HUES48 (cell line): ENCODE measurements around the gene SNRNP70.

Source experiments
- H3K27ac ChIP-seq: one replicate; pipeline ENCODE4 v1.7.0; 2013; ENCODE audit warnings: low read depth, low read length, inconsistent platforms
- H3K27me3 ChIP-seq: 2 replicates; pipeline ENCODE4 v1.6.1; 2013; ENCODE audit warnings: mild to moderate bottlenecking, low read length; ENCODE audit not compliant: control insufficient read depth, insufficient read depth
- H3K36me3 ChIP-seq: 2 replicates; pipeline ENCODE4 v1.6.1; 2013; ENCODE audit warnings: low read length; ENCODE audit not compliant: control insufficient read depth, insufficient read depth
- H3K4me1 ChIP-seq: 2 replicates; pipeline ENCODE4 v1.6.1; 2013; ENCODE audit warnings: mild to moderate bottlenecking, low read length; ENCODE audit not compliant: control insufficient read depth, insufficient read depth
- H3K4me3 ChIP-seq: 2 replicates; pipeline ENCODE4 v1.5.1; 2013; ENCODE audit warnings: mild to moderate bottlenecking, low read depth, low read length
- H3K9ac ChIP-seq: 2 replicates; pipeline ENCODE4 v1.6.1; 2013; ENCODE audit warnings: mild to moderate bottlenecking, low read depth, low read length, moderate library complexity
- H3K9me3 ChIP-seq: 2 replicates; pipeline ENCODE4 v1.6.1; 2013; ENCODE audit warnings: low read length; ENCODE audit not compliant: control insufficient read depth, insufficient read depth

SNRNP70 gene

GRCh38 chr19:49106648-49107135 is 21.4 kb downstream of the SNRNP70 start:
- Histone ChIP-seq H3K4me1 (no peaks in the 10 kb centered on the region), H3K27ac (peak overlapping the region; percentile 57), H3K27me3 (no peaks in the 10 kb centered on the region), H3K9me3 (no peaks in the 10 kb centered on the region), H3K4me3 (no peak overlapping the region), H3K9ac (no peak overlapping the region), H3K36me3 (peaks cover 76% of the 10 kb centered on the region)

GRCh38 chr19:49107625-49108459 is 22.6 kb downstream of the SNRNP70 start:
- Histone ChIP-seq H3K27me3 (no peaks in the 10 kb centered on the region), H3K36me3 (peaks cover 67% of the 10 kb centered on the region), H3K27ac (peak overlapping the region; percentile 42), H3K4me3 (no peak overlapping the region), H3K9ac (no peak overlapping the region), H3K4me1 (no peaks in the 10 kb centered on the region), H3K9me3 (no peaks in the 10 kb centered on the region)

GRCh38 chr19:49109051-49109450 is 23.8 kb downstream of the SNRNP70 start:
- H3K27me3 ChIP-seq, result no peaks in the 10 kb centered on the region
- no peak overlapping the region for H3K9ac ChIP-seq
- H3K4me1 ChIP-seq, result no peaks in the 10 kb centered on the region
- H3K9me3 ChIP-seq, result no peaks in the 10 kb centered on the region
- peak overlapping the region; percentile 42 for H3K27ac ChIP-seq
- H3K4me3 ChIP-seq, result no peak overlapping the region
- H3K36me3 ChIP-seq, result peaks cover 56% of the 10 kb centered on the region

- Histone ChIP-seq H3K9ac (no peak overlapping the region), H3K4me3 (no peak overlapping the region), H3K36me3 (peaks cover 49% of the 10 kb centered on the region), H3K27me3 (no peaks in the 10 kb centered on the region), H3K27ac (no peak overlapping the region), H3K4me1 (no peaks in the 10 kb centered on the region), H3K9me3 (no peaks in the 10 kb centered on the region)
These were observed 24.4 kb downstream of the SNRNP70 start for GRCh38 chr19:49109569-49110233.

GRCh38 chr19:49110567-49110966 is 25.3 kb downstream of the SNRNP70 start:
- H3K9ac ChIP-seq, result no peak overlapping the region
- peaks cover 4% of the 10 kb centered on the region for H3K27me3 ChIP-seq
- H3K4me3 ChIP-seq, result no peak overlapping the region
- no peaks in the 10 kb centered on the region for H3K4me1 ChIP-seq
- no peaks in the 10 kb centered on the region for H3K9me3 ChIP-seq
- H3K27ac ChIP-seq, result no peak overlapping the region
- peaks cover 42% of the 10 kb centered on the region for H3K36me3 ChIP-seq

GRCh38 chr19:49111218-49111998 is 26.2 kb downstream of the SNRNP70 start:
- Histone ChIP-seq H3K9me3 (no peaks in the 10 kb centered on the region), H3K9ac (no peak overlapping the region), H3K4me1 (no peaks in the 10 kb centered on the region), H3K36me3 (peaks cover 33% of the 10 kb centered on the region), H3K4me3 (no peak overlapping the region), H3K27ac (no peak overlapping the region), H3K27me3 (peaks cover 4% of the 10 kb centered on the region)

- H3K27ac ChIP-seq, result peak within 1 kb of the TSS; percentile 50
These were observed 28.7 kb downstream of the SNRNP70 start, which contains the start of gene LIN7B for GRCh38 chr19:49113762-49114629. TSS of gene LIN7B (plus strand) at chr19:49114370. CDS start at chr19:49114405, 35 bp downstream.

GRCh38 chr19:49114630-49115363 is 29.5 kb downstream of the SNRNP70 start:
- Histone ChIP-seq H3K9me3 (no peaks in the 10 kb centered on the region), H3K4me3 (peak overlapping the region; percentile 58), H3K36me3 (no peaks in the 10 kb centered on the region), H3K27ac (peak overlapping the region; percentile 50), H3K4me1 (peaks cover 8% of the 10 kb centered on the region), H3K9ac (no peak overlapping the region), H3K27me3 (peaks cover 6% of the 10 kb centered on the region)

More at GRCh38 chr19:49113762-49114629, 28.7 kb downstream of the SNRNP70 start, which contains the start of gene LIN7B:
- H3K4me1 ChIP-seq, result peaks cover 8% of the 10 kb centered on the region
- H3K36me3 ChIP-seq, result peaks cover 8% of the 10 kb centered on the region
- H3K4me3 ChIP-seq, result peak within 1 kb of the TSS; percentile 58
- H3K27me3 ChIP-seq, result peaks cover 4% of the 10 kb centered on the region
- no peak within 1 kb of the TSS for H3K9ac ChIP-seq
- H3K9me3 ChIP-seq, result no peaks in the 10 kb centered on the region

GRCh38 chr19:49116544-49116943 is 31.3 kb downstream of the SNRNP70 start:
- Histone ChIP-seq H3K27ac (no peak overlapping the region), H3K4me1 (peaks cover 8% of the 10 kb centered on the region), H3K27me3 (peaks cover 20% of the 10 kb centered on the region)

More at GRCh38 chr19:49116544-49116943, 31.3 kb downstream of the SNRNP70 start:
- Histone ChIP-seq H3K36me3 (no peaks in the 10 kb centered on the region), H3K4me3 (no peak overlapping the region), H3K9me3 (no peaks in the 10 kb centered on the region), H3K9ac (no peak overlapping the region)
